Measurements from ENCODE around the gene TOR1AIP2.
A peak's percentile ranks its signal among the peaks of the same experiment; 100 is the strongest.

The TOR1AIP2 gene

DNA sequence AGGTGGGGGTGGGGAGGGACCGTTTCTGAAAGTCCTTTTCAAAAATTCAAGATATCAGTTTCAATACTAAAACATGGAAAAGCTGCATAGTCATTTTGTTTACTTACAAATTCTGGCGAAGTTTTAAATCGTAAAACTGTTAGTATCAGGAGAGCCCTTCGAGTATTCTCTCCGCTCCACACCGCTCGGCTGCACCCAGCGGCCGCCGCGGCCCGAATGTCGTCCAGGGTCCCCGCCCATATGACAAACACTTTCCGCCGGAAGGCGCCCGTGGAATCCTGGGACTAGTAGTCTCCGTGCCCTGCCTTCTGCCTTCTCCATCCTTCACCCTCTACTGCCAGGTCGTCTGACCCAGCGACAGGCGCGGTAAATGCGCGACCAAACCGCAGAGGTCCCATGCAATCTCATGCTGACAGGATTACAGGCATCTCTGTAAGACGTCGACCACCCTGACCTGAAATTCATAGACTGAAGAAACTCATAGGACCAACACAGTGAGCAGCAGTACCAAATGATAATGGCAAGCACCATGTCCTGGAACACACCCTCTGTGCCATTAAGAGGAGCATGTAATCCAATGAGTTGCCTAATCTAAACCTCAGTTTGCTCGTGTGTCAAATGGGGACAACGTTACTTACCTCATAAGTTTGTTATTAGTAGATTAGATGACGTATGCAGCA is at the start of gene TOR1AIP2:
TOR1AIP2 (minus strand) TSS at position 218 of the 680 bp plus-strand sequence. CDS start 25,138 bp downstream, outside the sequence.
- peak; percentile 97 for DNase-seq

DNA sequence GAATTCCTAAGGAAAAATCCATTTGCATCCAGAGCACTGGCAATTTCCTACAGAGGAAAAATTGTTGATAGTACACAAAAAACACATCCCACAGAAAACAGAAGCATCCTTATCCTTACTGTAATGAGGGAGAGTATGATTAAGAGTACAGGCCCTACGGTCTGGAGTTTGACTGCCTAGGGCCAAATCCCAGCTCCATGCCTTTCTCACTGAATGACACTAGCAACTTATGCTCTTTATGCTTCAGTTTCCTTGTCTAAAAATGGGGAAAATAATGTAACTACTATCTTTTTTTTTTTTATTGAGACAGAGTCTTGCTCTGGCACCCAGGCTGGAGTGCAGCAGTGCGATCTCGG is 49.2 kb upstream of the TOR1AIP2 start:
- no peak for DNase-seq

DNA sequence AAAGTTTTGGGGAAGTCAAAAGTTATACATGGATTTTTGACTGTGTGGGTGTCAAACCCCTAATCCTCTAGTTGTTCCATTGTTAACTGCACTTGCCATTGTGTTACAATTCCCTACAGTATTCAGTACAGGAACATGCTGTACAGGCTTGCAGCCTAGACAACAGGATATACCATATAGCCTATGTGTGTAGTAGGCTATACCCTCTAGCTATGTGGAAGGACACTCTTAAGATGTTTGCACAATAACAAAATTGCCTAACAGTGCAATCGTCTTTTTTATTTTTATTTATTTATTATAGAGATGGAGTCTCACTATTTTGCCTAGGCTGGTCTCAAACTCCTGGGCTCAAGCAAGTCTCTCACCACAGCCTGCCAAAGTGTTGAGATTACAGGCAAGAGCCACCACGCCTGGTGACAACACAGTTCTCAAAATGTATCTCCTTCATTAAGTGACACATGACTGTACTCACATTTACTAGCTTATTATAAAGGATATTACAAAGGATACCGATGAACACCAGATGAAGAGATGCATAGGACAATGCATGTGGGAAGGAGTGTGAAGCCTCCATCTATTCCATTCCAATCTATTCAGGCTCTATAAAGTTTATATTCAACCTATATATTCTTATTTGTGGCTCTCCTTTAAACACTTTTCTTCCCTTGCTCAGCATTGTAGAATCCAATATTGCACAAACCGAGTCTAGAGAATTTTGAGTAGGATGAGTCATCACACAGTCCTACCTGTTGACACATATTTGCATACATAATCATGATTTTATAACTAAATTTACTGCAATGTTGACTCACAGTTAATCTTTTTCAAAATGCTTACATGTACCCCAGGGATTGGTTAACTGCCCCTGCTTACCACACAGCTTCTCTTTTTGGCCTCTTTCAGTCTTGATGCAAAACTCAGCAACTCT is 48.6 kb upstream of the TOR1AIP2 start:
- no peak for DNase-seq

DNA sequence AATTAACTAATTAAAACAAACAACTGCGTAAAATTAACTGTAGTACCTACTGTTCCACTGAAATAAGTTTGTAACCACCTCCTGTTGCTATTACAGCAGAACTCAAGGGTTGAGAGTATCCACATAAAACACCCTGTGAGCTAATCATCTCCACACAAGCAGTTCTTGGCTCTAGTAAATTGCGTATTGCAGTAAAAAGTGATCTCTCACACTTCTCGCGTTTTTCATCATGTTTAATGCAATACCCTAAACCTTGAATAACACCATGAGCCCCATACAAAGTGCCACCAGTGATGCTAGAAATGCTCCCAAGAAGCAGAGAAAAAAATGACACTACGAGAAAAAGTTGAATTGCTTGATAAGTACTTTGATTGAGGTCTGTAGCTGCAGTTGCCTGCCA is 47.7 kb upstream of the TOR1AIP2 start:
- no peak for DNase-seq

DNA sequence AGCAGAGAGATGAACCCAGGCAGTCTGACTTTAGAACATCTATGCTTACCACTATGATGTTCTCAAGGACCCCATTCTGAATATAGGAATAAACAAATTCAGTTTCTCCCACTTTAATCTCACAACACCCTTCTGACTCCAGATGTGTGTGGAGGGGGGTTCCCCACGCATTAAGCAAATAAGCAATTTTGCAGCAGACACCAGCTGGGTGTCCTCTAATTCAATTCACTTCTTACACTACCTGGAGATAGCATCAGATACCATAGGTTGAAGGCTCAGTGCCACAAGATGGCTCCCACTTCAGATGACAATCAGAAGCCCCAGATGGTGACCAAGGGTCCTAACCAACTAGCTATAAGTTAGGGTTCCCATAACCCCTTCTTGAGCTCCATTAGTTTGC is 46.7 kb upstream of the TOR1AIP2 start:
- DNase-seq, result no peak

DNA sequence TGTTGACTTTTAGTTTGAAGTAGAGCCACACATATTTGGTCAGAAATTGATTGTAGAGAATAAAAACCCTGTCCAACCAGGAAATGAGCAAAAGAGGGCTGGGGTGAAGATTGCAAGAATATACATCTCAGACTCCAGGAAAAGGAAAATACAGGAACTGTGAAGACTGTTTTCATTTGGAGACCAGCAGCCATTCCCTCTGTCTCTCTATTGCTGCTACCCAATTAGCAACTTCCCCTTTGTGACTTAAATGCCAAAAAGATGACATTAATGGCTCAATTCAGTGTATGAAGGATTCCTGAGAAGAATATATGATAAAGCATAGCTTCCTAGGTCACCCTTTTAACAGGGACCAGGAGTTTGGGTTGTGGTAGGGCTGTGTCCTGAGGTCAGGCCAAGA is 45.4 kb upstream of the TOR1AIP2 start:
- DNase-seq, result no peak

DNA sequence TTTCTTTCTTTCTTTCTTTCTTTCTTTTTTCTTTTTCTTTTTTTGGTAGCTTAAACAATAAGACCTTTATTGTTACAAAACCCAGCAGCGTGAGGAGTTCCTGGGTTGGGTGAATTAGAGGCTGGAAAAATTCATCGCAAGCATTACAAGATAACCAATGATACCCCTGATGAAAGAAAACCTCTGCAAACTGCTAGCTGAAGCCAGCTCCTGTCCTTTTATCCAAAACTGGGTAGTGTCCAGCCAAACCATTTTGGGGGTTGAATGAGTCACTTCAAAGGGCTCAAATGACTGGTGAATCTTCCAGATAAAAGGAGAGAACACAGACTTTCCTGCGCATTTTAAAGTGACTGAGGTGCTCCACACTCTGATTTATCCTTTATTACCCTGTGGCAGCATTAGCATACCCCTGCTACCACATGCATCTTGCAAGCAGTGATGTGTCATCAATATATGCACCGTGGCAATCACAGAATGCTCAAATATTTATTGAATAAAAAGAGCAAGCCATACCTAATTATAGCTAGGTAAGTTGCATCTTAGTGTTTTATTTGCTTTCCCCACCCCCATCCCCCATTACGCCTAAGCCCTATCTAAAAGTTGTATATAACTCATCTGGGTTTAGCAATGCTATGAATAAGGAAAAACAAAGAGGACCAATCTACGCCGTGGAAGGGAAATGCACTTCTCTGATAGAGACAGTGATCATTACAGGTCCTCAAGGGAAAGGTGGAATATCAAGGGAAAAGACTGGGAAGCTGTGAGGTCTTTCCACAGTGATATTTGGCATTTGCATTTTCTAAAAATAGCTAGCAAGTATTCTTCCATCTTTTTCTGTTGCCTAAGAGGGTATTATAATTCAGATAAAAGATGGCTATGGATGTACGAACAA is 44.6 kb upstream of the TOR1AIP2 start:
- DNase-seq, result no peak

DNA sequence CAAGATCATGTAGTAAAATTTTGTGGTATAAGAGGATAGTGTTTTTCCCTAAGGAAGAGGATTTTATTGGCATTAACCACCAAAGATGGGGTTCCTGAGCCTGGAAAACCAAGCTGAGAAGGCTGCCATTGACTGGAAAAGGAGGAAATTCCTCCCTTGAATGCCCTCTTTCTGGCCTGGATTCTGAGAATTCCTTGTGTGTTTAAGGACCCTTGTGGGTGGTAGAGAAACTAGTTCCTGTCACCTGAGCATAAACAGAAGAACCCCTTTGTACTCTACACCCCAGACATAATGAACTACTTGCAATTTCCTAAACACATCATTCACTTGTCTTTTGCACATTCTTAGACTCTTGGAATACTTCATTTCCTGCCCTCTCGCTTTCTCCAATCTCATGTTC is 43.9 kb upstream of the TOR1AIP2 start:
- no peak for DNase-seq

DNA sequence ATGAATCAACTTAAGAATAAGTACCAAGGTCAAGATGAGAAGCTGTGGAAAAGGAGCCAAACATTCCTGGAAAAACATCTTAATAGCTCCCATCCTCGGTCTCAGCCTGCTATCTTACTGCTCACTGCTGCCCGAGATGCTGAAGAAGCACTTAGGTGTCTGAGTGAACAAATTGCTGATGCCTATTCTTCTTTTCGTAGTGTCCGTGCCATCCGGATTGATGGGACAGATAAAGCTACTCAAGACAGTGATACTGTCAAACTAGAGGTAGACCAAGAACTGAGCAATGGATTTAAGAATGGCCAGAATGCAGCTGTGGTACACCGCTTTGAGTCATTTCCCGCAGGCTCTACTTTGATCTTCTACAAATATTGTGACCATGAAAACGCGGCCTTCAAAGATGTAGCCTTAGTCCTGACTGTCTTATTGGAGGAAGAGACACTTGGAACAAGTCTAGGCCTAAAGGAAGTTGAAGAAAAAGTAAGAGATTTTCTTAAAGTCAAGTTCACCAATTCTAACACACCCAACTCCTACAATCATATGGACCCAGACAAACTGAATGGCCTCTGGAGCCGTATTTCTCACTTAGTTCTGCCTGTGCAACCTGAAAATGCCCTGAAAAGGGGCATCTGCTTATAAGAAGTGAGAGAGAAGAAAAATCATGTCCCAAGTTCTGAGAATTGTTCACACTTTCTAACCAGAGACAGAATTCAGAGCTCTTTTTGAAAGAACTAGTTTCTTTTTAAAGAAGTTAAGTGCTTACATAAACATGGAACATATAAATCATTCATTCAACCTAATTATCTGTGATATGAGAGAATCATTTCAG is 40.2 kb upstream of the TOR1AIP2 start:
- no peak for DNase-seq

DNA sequence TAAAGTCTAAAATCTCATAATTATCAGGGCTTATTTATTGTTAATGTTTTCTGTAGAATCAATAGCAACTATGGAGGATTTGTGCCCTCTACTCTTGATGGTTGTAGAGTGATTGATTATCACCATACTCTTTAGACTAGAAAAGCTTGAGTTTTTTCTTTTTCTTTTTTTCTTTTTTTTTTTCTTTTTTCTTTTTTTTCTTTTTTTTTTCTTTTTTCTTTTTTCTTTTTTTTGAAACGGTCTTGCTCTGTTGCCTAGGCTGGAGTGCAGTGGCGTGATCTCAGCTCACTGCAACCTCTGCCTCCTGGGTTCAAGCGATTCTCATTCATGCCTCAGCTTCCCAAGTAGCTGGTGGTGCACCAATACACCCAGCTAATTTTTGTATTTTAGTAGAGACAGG is 34.2 kb upstream of the TOR1AIP2 start:
- DNase-seq, result no peak

DNA sequence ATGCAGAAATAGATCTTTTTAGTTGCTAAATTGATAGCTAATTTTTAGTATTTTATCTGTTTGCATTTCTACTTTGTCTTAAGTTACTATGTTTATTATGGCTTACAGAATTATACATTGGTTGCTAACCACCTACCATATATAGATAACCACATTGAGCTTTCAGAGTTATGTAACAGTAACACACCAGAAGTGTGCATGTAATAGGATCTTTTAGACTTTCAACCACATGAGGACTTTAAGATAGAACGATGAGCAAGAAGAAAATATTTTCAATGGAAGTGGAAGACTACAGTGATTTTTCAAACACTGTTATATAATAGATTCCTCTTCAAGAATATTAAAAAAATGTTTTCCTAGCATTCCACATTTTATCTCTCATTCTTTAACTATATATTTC is 33.3 kb upstream of the TOR1AIP2 start:
- DNase-seq, result no peak

DNA sequence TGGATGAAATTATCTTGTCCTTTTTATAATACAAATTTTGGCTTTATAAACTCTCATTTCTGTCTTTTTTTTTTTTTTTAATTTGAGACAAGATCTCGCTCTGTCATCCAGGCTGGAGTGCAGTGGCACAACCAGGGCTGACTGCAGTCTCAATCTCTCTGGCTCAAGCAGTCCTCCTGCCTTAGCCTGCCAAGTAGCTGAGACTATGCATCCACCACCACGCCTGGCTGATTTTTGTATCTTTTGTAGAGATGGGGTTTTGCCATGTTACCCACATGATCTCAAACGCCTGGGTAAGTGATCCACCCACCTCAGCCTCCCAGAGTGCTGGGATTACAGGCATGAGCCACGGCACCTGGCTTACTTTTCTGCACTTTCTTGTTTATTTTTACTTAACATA is 12.0 kb upstream of the TOR1AIP2 start:
- no peak for DNase-seq

DNA sequence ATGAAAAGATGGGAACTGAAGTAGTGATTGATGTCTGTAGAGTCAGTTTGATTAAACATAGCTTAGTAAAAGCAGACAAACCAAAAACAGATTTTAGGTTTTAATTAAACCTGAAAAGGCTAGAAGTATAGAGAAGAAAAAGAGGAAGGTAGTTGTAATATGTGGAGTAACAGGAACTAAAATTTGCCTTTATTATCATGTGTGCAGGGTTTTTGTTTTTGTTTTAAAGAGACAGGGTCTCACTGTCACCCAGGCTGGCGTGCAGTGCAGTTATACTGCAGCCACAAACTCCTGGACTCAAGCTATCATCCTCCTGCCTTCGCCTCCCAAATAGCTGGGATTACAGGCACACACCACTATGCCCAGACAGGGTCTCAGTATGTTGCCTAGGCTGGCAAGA is 10.5 kb upstream of the TOR1AIP2 start:
- no peak for DNase-seq

DNA sequence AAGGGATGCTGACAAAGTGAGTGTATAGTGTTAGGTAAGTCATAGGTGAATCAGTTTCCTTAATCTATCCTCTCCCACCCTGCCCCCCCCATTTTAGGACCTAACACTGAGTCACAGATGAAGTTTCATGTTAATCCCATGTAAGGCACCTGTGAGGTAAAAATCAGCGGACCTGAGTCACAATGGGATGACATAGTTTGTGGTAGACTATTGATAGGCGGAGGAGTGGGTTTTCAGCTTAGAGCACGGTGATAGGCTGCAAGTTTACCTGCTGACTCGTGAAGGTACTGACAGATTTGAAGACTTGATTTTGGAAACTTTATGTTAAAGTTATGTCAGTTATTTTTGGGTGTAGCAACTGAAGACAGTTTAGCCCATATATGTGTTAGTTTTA is 6.1 kb upstream of the TOR1AIP2 start:
- peak; percentile 27 for DNase-seq

DNA sequence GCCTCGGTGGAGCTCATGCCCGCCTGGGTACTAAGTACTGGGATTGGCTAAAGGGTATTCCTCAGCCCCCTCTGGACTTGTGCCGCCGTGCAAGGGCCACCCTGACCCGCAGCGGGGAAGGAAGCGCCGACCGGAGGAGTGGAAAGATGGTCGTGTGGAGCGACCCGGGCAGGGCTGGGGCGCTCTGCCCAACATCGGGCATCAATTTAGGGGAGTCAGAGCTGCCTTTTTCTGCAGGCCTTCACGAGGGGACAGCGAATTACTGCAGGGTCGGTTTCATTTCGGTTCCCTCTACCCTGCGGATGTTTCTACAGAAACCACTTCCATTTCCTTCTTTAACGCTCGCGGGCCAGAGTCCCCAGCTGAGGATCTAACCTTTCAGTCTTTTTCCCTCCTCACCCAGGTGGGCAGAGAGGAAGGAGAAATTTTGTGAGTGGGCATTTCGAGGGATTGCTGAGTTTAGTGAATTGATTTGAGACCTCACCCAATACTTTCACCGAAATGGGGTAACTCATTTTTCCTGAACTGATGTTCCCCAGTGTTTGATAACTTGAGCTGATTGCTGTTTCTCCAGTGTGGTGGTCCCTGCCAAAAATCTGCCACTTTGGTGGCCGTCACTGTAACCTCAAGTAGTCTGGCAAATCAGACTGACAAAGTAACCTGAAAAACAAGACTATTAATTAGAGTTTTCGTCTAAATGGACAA is 5.6 kb upstream of the TOR1AIP2 start:
- DNase-seq, result no peak

DNA sequence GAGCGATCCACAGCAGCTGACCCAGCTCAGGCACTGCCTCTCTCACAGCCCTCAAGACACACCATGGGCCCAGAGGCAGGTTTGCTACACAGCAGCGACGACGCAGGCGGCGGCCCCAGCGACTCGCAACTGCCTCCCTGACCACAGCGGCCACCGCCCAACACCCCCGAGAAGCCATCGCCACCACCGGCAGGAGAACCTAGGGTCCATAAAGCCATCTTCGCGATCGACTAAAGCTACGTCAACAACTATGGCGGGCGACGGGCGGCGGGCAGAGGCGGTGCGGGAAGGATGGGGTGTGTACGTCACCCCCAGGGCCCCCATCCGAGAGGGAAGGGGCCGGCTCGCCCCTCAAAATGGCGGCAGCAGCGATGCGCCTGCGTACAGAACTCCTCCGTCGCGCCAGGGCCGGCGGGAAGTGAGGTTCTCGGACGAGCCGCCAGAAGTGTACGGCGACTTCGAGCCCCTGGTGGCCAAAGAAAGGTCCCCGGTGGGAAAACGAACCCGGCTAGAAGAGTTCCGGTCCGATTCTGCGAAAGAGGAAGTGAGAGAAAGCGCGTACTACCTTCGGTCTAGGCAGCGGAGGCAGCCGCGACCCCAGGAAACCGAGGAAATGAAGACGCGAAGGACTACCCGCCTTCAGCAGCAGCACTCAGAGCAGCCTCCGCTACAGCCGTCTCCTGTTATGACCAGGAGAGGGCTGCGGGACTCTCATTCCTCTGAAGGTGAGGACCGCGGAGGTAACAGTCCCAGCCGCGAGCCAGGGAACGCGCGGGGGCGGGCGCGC is 4.8 kb upstream of the TOR1AIP2 start, which contains the start of gene TOR1AIP1:
TOR1AIP1 (plus strand) TSS at position 33 of the 787 bp plus-strand sequence; CDS start at position 251, 218 bp downstream.
- DNase-seq, result peak; percentile 99

DNA sequence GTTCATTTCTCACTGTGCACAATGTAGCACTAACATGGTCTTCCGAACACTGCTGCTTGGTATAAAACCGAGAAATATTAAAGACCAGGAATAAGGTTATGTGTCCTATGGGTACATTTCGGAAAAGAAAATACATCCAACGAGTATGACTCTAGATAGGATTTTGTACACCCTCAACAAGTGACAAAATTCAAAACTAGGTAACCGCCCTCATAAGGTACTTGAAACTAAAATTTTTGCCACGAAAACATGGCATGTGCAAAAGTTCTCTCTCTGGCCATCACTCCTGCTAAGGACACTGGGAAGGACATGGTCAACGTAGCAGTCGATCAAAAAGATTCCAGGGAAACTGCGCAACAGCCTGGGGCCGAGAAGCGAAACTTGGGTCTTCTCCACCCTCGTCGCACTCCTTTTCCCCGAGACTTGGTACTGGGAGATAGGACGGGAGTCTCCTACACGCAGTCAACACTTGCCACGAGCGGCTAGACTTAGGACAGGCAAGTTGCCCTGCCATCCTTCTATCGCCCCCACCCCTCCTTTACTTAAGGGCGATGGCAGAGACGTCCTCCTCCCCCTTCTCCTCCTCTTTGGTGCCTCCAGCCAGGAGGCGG is 4.1 kb upstream of the TOR1AIP2 start:
- peak; percentile 95 for DNase-seq

DNA sequence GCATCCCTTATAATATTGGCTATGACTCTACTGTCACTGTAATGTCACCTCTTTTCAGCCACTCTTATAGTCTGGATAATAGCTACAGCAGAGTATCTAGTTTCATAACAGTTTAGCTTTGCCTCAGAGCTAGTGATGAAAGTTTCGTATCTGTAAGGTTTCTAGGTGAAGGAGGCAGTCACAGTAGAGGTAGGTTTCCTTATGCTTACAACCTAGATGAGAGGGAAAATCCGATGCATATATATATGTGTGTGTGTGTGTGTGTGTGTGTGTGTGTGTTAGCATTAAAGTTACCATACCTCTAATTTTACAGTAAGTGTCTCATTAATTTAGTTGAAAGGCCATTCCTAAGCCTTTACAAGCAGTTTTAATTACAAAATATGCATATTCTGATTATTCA is 2.2 kb upstream of the TOR1AIP2 start:
- no peak for DNase-seq

DNA sequence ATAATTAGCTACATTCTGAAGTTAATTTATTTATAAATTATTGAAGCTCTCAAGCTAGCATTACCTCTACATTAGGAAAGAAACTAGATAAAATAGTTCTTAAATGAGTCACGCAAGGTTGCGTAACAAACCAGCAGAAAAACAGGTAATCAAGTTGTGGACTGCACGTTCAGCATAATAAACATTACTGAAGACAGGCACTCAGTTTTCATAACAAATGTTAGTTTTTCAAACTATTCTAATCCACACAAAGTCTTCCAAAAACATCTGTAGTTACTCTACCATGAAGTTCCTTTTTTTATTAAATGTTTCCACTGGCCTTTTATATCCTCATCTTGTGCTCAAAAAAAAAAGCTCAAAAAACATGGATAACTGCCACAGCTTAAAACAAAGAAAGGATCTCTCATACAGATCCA is 1.3 kb downstream of the TOR1AIP2 start:
- no peak for DNase-seq

DNA sequence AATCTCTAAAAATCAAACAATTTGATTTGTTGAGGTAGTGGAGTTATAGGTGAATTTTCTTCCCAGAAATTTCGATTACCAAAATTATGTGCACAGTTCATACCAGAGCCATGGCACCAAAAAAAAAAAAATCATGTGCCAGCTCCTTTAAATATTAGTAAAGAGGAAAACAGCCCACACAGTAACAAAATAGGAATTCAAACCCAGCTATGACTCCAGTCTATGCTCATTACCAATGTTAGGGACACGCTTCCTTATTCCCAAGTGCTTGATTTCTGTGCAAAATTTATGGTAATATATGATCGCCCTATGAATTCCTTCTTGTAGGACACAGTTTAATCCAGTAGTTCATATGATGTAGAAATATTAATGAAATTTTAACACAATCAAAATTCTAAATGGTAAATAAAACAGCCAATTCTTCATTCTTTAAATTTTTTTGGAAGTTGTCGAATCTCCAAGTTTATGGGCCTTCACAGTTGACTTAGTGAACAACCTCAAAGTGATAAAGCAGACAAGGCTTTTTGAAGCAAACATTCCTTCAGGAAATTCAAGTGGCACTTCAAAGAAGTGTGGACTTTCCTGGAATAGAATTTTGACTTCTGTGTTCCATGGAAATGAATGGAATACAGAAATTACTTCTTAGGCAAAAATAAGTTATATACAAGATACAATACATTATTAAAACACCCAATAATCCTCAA is 1.9 kb downstream of the TOR1AIP2 start:
- no peak for DNase-seq

Data from NCI-H82 (cell line).